GM12875 (cell line): ENCODE measurements around the gene CACNG6.

Source experiments
- H3K4me3 ChIP-seq: one replicate; pipeline ENCODE4 v1.5.1; 2011; ENCODE audit warnings: low read depth, low read length, control low read depth
- TF ChIP-seq, protein P1 (sequence below): IDR thresholded peaks from 2 replicates; pipeline ENCODE4 v1.5.1; 2011; ENCODE audit warnings: low read depth, mild to moderate bottlenecking, control low read depth, inconsistent platforms, low read length, moderate library complexity, borderline replicate concordance; ENCODE audit not compliant: insufficient read depth

CACNG6 gene, protein sequence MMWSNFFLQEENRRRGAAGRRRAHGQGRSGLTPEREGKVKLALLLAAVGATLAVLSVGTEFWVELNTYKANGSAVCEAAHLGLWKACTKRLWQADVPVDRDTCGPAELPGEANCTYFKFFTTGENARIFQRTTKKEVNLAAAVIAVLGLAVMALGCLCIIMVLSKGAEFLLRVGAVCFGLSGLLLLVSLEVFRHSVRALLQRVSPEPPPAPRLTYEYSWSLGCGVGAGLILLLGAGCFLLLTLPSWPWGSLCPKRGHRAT

DNA sequence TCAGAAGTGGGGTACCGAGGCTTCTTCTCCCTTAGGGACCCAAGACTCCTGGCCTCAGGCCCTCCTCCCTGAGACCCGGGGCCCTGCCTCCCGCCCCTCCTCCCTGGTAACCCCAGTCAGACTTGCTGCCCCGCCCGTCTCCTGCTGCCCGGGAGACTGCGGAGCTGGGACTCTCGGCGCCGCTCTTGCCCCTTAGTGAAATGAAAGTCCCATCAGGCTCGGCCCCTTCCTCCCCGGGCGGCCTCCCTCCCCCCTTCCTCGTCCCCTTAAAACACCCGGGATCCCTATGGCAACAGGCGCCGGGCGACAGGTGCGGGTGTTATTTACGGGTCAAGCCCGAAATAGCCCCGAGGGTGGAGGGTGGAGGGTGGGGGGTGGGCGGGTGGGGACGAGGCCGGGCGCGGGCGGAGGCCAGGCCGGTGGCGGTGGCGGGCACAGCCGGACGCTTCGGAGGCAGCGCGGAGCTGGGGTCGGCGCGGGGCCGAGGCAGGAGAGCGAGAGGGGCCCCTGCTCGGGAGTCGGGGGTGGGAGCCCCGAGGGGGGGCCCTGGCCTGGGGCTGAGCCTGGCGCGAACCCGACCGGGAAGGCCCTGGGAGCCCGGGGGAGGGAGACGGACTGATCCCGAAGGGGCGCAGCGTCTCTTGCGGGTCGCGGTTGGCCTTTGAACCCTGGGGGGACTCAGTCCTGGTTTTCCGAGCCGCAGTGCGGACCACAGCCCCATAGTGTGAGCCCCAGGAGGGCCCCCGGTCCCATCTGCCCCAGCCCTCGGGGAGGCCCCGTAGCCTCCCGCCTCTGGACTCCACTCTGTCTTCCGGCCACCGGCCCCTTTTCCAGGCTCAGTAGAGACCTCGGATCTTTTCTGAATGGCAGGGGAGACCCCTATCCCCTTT lies at the start of gene CACNG6:
TSS of gene CACNG6 (plus strand) at position 414 of the 890 bp plus-strand sequence. CDS start 1,241 bp downstream, outside the sequence.
- TF ChIP-seq, protein P1, sequence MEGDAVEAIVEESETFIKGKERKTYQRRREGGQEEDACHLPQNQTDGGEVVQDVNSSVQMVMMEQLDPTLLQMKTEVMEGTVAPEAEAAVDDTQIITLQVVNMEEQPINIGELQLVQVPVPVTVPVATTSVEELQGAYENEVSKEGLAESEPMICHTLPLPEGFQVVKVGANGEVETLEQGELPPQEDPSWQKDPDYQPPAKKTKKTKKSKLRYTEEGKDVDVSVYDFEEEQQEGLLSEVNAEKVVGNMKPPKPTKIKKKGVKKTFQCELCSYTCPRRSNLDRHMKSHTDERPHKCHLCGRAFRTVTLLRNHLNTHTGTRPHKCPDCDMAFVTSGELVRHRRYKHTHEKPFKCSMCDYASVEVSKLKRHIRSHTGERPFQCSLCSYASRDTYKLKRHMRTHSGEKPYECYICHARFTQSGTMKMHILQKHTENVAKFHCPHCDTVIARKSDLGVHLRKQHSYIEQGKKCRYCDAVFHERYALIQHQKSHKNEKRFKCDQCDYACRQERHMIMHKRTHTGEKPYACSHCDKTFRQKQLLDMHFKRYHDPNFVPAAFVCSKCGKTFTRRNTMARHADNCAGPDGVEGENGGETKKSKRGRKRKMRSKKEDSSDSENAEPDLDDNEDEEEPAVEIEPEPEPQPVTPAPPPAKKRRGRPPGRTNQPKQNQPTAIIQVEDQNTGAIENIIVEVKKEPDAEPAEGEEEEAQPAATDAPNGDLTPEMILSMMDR: no peak
- no peak within 1 kb of the TSS for H3K4me3 ChIP-seq

DNA sequence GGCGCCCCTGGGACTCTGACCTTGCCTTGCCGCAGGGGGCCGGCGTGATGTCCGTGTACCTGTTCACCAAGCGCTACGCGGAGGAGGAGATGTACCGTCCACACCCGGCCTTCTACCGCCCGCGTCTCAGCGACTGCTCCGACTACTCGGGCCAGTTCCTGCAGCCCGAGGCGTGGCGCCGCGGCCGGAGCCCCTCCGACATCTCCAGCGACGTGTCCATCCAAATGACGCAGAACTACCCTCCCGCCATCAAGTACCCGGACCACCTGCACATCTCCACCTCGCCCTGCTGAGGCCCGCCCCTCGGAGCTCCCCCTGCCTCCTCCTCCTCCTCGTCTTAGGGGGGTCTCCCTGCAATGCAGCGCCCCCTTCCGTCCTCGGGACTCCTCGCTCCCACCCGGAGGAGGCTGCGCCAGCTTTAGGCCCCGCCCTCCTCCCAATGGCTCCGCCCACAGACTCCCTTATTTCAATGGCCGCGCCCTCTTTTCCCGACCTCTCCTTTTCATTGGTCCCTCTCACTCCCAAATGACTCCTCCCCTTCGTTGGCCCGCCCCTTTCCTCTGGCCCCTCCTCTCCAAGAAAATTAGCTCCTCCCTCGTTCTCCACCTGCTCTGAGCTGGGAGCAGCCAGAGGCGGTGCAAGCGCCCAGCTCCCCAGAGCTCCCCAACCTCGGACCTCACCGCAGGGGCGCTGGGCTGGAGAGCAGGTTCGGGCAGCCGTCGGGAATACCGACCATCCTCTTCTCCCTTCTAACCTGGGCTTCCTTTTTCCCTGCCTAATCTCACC lies 49.2 kb upstream of the CACNG6 start:
- TF ChIP-seq, protein P1: no peak
- no peak overlapping the region for H3K4me3 ChIP-seq

DNA sequence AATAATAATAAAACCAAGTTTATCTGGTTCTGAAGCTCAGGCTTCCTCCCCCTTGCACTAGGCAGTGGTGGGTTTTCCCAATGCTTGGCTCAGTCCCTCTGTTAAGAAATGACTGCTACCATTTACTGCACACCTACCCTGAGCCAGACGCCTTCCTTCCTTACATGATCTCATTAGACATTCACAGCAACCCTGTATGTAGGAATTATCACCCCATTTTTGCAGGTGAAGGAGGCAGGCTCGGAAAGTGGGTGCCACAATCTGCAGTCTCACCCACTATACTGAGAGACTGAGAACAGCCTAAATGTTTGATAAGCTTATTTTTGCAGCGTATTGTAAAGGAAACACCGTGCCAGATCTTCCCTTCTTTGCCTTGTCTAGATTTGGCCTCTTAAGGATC lies 47.0 kb upstream of the CACNG6 start:
- TF ChIP-seq, protein P1: no peak
- no peak overlapping the region for H3K4me3 ChIP-seq

DNA sequence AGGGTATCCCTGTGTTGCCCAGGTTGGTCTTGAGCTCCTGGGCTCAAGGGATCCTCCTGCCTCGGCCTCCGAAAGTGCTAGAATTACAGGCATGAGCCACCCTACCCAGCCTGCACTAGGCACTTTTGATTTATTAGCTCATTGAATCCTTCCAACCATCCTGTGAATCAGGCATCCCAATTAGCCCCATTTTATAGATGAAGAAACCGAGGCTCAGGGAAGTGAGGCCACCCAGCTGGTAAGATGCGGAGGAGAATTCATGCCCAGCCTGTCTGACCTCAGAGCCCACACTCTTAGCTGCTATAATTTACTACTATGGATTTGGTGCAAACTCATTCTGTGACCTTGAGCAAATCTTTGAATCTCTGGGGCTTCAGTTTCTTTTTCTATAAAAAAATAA lies 46.5 kb upstream of the CACNG6 start:
- no peak overlapping the region for H3K4me3 ChIP-seq
- TF ChIP-seq, protein P1: no peak

DNA sequence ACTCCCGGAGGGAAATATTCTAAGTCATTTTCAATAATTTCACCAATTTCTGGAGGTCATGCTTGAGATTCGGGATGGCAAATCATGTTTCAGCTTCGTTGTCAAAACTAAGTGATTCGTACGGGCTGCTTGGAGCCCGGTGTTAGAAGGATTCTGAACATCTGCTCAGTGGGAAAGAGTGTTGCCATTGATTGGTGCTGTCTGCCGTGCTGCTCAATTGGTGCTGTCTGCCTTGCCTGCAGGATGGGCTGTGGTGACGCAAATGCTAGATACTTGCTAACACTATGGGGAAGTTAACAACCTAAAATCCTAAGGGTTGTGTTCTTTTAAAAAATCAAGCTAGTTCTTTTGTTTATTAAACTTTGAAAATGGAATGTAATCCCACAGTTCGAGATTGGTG lies 46.0 kb upstream of the CACNG6 start:
- no peak overlapping the region for H3K4me3 ChIP-seq
- TF ChIP-seq, protein P1: no peak

DNA sequence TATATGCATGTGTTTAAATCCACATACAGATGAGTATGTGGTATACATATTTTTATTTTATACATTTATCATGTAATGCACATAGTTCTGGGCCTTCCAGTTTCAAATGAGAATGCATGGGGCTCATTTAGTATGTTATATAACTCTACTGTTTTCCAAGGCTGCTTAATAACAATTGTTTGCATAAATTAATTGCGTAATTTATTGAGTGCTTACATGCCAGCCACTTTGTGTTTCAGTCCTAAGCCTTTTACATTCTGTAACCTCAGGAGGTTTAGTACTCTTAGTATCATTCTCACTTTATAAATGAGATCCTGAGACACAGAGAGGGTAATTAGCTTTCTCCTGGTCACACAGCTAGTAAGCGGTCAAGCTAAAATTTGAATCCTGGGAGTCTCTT lies 45.4 kb upstream of the CACNG6 start:
- no peak overlapping the region for H3K4me3 ChIP-seq
- TF ChIP-seq, protein P1: no peak
